ENCODE data around the gene DEFB119. TPM values are rescaled to one million over a fixed set of nuclear protein-coding genes. Genes with fewer than 3 reads are reported as not detected.

Gene DEFB119
- total and polyA plus RNA-seq, 2 of the 13 experiments (the other 11 are each of a cell fraction or from before 2014, with no cell fraction given), result not detected

GRCh38 chr20:31374346-31374745, 16.0 kb downstream of the DEFB119 start:
- no peaks in the 10 kb centered on the region for H3K36me3 ChIP-seq (replicated peaks in 1 of 2; ENCODE audit: control insufficient read depth in 1 of 2, insufficient read depth in 2 of 2, low read length in 2 of 2)
- in situ Hi-C loops (cut with HindIII; ENCODE audit: extremely low pct_ligation_motif_present, low pct_unique_long_range_greater_than_20kb), result no loop called here

More at GRCh38 chr20:31374346-31374745, 16.0 kb downstream of the DEFB119 start:
- BruUV-seq (replicated peaks), result no TSS peak
- H3K27ac ChIP-seq (ENCODE audit: extremely low read length, insufficient read depth, low read length), result no peak overlapping the region
- peaks cover 0 to 13% of the 10 kb centered on the region in 2 experiments; a peak in 1 of 5 replicates for H3K27me3 ChIP-seq (ENCODE audit: control insufficient read depth in 1 of 2, insufficient read depth in 2 of 2, low read length in 2 of 2)
- H3K9ac ChIP-seq (ENCODE audit: insufficient read depth, low read depth, low read length), result no peak overlapping the region
- no peak overlapping the region for H2AFZ ChIP-seq (ENCODE audit: low read length)
- no peak for DNase-seq (ENCODE audit: low spot score)
- CTCF ChIA-PET (ENCODE audit: low intra/inter-chr PET ratio, low total read pairs), result no interaction called here
- POLR2A ChIA-PET, result no interaction called here
- no peak for ATAC-seq
- intact Hi-C loops (cut with micrococcal nuclease; ENCODE audit: unreplicated experiment), result no loop called here
- no peaks in the 10 kb centered on the region for H3K79me2 ChIP-seq (ENCODE audit: insufficient read depth, low read length)
- H3K4me1 ChIP-seq (ENCODE audit: insufficient read depth, low read length), result no peaks in the 10 kb centered on the region
- TF ChIP-seq ZFX (CRISPR knock-in tag; IDR thresholded peaks at IDR 0.05; ENCODE audit: low read depth), result no peak
- no peak for TF ChIP-seq ZNF558 (CRISPR knock-in tag; IDR thresholded peaks at IDR 0.05; ENCODE audit: borderline replicate concordance)
- TF ChIP-seq, protein P1, sequence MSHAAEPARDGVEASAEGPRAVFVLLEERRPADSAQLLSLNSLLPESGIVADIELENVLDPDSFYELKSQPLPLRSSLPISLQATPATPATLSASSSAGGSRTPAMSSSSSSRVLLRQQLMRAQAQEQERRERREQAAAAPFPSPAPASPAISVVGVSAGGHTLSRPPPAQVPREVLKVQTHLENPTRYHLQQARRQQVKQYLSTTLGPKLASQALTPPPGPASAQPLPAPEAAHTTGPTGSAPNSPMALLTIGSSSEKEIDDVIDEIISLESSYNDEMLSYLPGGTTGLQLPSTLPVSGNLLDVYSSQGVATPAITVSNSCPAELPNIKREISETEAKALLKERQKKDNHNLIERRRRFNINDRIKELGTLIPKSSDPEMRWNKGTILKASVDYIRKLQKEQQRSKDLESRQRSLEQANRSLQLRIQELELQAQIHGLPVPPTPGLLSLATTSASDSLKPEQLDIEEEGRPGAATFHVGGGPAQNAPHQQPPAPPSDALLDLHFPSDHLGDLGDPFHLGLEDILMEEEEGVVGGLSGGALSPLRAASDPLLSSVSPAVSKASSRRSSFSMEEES (CRISPR knock-in tag; IDR thresholded peaks at IDR 0.05), result no peak
- no peak for TF ChIP-seq ISL2 (CRISPR knock-in tag; IDR thresholded peaks at IDR 0.05)
- TF ChIP-seq WIZ (CRISPR knock-in tag; IDR thresholded peaks at IDR 0.05), result no peak
- no peak for TF ChIP-seq ZNF563 (CRISPR knock-in tag; IDR thresholded peaks at IDR 0.05)
- no peak for TF ChIP-seq MNT (IDR thresholded peaks at IDR 0.05)
- TF ChIP-seq FOXK2 (IDR thresholded peaks at IDR 0.05), result no peak
- no peak for FAIRE-seq
- no peak overlapping the region for H3K4me2 ChIP-seq (ENCODE audit: low read depth, low read length)
- under 1% methylated on average over 2 of the region's 2 CpGs for WGBS (ENCODE audit: low lambda C conversion rate)
- no peaks in the 10 kb centered on the region for H3K9me3 ChIP-seq (ENCODE audit: low read length)
- H4K20me1 ChIP-seq (ENCODE audit: insufficient read depth, low read length), result no peaks in the 10 kb centered on the region
- H3K4me3 ChIP-seq (replicated peaks in 1 of 3; ENCODE audit: insufficient read depth in 1 of 3, low read depth in 2 of 3, low read length in 3 of 3), result no peak overlapping the region

Measured in HepG2 (cell line).